NB4 (cell line): ENCODE results near the gene WFS1.

Source experiments
- DNase-seq: peaks from one replicate; pipeline ENCODE4 v3.0.0; 2010; ENCODE audit warnings: low read depth
- H3K4me3 ChIP-seq: one replicate; pipeline ENCODE4 v1.5.1; 2011; ENCODE audit warnings: mild to moderate bottlenecking, low read depth, low read length, moderate library complexity
- CTCF ChIP-seq: IDR thresholded peaks from one replicate; pipeline ENCODE4 v1.5.1; 2012; ENCODE audit warnings: low read depth, low read length
- MAX ChIP-seq: IDR thresholded peaks from 2 replicates; pipeline ENCODE4 v1.6.1; 2011; ENCODE audit warnings: low read depth, low read length
- MYC ChIP-seq: IDR thresholded peaks from 2 replicates; pipeline ENCODE4 v1.6.1; 2011; ENCODE audit warnings: low read depth, low read length
- POLR2A ChIP-seq: IDR thresholded peaks from 2 replicates; pipeline ENCODE4 v1.6.1; 2011; ENCODE audit warnings: mild to moderate bottlenecking; ENCODE audit not compliant: insufficient read length; ENCODE audit errors: extremely low read depth

WFS1 gene

GRCh38 chr4:6229671-6230501, 39.8 kb upstream of the WFS1 start:
- no peak overlapping the region for H3K4me3 ChIP-seq
- no peak for DNase-seq
- TF ChIP-seq MYC (no peak), CTCF (no peak), MAX (no peak), POLR2A (no peak)

- H3K4me3 ChIP-seq = no peak overlapping the region
- no peak for DNase-seq
- TF ChIP-seq MAX (no peak), MYC (no peak), POLR2A (no peak), CTCF (no peak)
Measured at GRCh38 chr4:6230502-6230785, 39.2 kb upstream of the WFS1 start.

- no peak overlapping the region for H3K4me3 ChIP-seq
- no peak for DNase-seq
- no peak for TF ChIP-seq MYC
- TF ChIP-seq POLR2A = no peak
- no peak for TF ChIP-seq CTCF
- no peak for TF ChIP-seq MAX
Measured at GRCh38 chr4:6230827-6231662, 38.6 kb upstream of the WFS1 start.

GRCh38 chr4:6231663-6232165, 37.9 kb upstream of the WFS1 start:
- no peak overlapping the region for H3K4me3 ChIP-seq
- DNase-seq = no peak
- no peak for TF ChIP-seq CTCF
- no peak for TF ChIP-seq POLR2A
- no peak for TF ChIP-seq MYC
- no peak for TF ChIP-seq MAX

- H3K4me3 ChIP-seq = no peak overlapping the region
- TF ChIP-seq POLR2A = no peak
- no peak for TF ChIP-seq CTCF
- no peak for TF ChIP-seq MYC
- no peak for TF ChIP-seq MAX
- DNase-seq = no peak
Measured at GRCh38 chr4:6232836-6233785, 36.5 kb upstream of the WFS1 start.
